Dermis blood vessel endothelial cell (primary cell): ENCODE results near the gene TMEM198. TPM values are rescaled to one million over a fixed set of nuclear protein-coding genes. Genes with fewer than 3 reads are reported as not detected.
A peak's percentile ranks its signal among the peaks of the same experiment; 100 is the strongest.

Source experiments
- DNase-seq: peaks from one replicate; pipeline ENCODE4 v3.0.0; 2010
- total RNA-seq: library from RNA; depleted of rRNA; stranded (reverse); fragments of >200 nt; gene quantifications from 2 replicates; pipeline ENCODE4 v1.2.3, GENCODE V29; 2014

The TMEM198 gene
- total RNA-seq, 1 donor from 2014 or later, result under 0.01 TPM

- no peak for DNase-seq
Measured at GRCh38 chr2:219563271-219563928, 19.6 kb downstream of the TMEM198 start.

- DNase-seq, result no peak
Measured at GRCh38 chr2:219565130-219566080, 21.6 kb downstream of the TMEM198 start.

- no peak for DNase-seq
Measured at GRCh38 chr2:219566640-219567039, 22.8 kb downstream of the TMEM198 start.

DNA sequence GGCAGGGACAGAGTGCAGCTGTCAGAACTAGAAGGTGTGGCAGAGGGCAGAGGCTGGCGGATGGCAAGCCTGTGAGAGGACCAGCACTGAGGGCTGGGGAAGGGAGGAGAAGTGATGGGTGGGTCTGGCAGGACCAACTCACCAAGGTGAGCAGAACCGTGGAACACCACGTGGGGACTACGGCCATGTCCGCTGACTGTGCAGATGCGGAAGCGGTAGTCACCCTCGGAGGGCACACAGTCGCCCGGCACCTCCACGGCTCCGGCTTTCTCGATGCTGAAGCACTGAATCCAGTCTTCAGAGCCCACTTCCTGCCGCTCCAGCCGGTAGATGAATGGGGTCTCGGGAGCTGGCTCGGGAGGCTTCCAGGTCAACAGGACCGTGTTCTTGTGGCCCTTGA is 23.3 kb downstream of the TMEM198 start:
- DNase-seq, result no peak

GRCh38 chr2:219567791-219568361 is 24.0 kb downstream of the TMEM198 start:
- DNase-seq, result no peak

DNA sequence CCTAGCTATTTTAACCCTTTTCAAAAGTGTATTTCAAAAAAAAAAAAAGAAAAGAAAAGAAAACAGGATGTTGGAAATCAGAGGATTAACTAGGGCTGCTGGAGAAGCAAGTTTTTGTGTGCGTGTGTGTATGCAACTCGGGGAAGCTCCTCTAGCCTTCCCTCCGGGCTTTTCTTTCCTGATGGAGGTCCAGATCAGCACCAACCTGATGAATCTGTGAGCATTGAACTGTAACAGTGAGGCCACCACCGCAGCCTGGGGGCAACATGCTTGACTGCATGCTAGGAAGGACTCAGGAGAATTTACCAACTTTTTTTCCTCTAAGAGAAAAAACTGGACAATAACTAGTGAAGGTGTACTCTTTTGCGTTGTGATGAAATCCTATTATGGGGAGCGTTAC is 25.2 kb downstream of the TMEM198 start:
- no peak for DNase-seq

DNA sequence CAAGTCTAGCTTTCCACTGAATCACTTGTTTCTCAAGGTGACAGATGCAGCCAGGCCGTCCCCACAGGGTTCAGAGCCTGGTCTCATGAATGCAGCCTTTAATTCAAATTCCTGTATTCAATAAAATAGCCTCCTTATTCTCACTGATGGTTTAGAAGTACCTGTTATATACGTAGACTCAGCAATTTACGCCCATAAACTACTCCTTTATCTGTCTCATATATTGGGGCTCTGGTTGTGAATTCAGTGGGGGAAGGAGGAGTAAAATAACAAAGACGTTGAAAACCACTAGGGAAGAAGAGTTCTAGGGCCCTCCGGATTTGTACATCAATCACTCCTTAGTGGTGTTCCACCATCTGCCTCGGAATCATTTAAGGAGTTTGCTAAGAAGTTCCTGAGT is 25.8 kb downstream of the TMEM198 start:
- DNase-seq, result no peak

- DNase-seq, result peak; percentile 33
Measured at GRCh38 chr2:219570194-219570923, 26.5 kb downstream of the TMEM198 start.

DNA sequence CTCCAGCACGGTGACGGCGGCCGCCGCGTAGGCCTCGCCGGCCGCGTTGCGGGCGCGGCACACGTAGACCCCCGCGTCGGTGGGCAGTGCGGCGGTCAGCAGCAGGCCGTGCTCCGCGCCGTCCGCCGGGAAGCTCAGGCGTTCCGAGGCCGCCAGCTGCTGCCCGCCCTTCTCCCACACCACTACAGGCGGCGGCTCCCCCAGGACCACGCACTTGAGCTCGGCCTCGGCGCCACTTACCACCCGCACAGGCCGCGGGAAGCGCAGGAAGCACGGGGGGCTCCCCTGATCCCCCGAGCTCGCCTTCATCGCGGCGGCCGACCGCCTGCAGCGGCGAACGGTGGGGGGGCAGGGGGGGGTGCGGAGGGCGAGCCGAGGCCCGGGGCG is 27.1 kb downstream of the TMEM198 start:
- DNase-seq, result peak; percentile 32

DNA sequence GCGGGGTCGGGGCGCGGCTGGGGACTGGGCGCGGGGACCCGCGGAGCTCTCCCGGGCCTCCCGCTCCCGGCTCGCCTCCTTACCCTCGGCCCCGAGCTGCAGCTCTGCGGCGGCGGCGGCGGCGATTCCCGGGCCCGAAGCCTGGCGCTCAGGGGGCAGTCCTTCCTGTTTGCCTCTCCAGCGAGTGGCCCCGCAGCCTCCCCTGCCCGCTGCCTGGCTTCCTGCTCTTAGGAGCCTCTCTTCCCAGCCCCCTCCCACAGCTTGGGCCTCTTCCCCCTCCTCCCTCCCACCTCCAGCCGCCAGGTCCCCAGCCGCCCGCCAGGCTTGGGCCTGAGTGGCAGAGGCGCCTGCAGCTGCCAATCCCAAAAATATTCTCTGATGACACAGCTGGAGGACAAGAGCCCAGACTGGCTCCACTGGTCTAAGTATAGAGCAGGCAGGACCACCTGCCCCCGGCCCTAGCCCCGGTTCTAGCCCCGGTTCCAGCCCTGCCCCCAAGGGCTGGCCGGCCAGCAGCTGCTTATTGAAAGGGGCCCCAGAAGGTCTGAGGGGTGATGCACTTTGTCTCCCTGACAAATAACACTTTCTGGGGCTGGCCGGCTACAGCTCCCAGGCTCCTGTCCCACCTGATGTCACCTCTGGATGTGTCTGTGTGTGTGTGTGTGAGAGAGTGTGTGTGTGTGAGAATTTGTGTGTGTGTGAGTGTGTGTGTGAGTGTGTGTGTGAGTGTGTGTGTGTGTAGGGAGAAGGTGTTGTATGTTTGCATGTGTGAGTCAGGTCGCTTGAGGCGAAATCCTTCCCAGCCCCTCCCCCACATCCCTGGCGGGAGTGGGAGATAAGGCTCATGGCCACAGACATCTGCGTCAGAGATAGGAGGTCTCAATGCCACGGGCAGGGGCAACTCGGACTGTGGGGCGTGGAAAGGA is 27.7 kb downstream of the TMEM198 start, which contains the start of gene OBSL1:
Gene OBSL1 (minus strand): TSS at position 229 of the 926 bp plus-strand sequence. CDS start 307 bp downstream, outside the sequence.
- peak; percentile 47 for DNase-seq

DNA sequence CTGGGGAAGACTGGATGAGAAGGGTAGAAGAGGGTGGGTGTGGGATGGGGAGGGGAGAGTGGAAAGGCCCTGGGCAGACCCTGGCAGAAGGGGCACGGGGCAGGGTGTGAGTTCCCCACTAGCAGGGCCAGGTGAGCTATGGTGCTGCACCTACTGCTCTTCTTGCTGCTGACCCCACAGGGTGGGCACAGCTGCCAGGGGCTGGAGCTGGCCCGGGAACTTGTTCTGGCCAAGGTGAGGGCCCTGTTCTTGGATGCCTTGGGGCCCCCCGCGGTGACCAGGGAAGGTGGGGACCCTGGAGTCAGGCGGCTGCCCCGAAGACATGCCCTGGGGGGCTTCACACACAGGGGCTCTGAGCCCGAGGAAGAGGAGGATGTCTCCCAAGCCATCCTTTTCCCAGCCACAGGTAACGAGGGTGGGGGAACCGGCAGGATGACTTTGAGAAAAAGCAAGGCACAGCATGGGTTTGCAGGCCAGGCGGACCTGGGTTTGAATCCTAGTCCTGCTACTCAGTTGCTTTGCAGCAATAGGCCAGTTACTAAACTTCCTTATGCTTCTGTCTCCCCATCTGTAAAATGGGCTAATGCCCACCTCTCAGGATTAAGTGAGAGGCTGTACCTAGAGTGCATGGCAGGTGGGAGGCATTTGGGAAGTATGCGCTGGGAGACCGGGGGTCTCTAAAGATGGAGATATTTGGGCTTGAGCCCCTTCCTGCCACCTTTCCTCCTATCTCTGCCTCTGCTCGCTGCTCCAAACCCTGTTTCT is 28.6 kb downstream of the TMEM198 start, which contains the start of gene INHA:
Gene INHA (plus strand): TSS at position 74 of the 765 bp plus-strand sequence. CDS start 65 bp downstream, at position 139.
- no peak for DNase-seq

- no peak for DNase-seq
Measured at GRCh38 chr2:219573166-219573565, 29.3 kb downstream of the TMEM198 start.

DNA sequence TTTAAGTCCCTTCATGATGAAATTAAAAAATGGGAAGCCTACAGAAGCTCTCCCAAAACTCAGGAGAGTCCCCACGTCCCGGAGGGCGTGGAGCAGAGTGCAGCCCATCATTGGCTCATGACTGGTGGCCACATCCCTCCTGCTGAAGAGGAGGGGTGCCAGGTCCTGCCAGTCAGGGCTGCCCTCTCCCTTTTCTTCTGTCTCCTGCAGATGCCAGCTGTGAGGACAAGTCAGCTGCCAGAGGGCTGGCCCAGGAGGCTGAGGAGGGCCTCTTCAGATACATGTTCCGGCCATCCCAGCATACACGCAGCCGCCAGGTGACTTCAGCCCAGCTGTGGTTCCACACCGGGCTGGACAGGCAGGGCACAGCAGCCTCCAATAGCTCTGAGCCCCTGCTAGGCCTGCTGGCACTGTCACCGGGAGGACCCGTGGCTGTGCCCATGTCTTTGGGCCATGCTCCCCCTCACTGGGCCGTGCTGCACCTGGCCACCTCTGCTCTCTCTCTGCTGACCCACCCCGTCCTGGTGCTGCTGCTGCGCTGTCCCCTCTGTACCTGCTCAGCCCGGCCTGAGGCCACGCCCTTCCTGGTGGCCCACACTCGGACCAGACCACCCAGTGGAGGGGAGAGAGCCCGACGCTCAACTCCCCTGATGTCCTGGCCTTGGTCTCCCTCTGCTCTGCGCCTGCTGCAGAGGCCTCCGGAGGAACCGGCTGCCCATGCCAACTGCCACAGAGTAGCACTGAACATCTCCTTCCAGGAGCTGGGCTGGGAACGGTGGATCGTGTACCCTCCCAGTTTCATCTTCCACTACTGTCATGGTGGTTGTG is 30.9 kb downstream of the TMEM198 start:
- DNase-seq, result no peak

GRCh38 chr2:219575566-219576504 is 32.0 kb downstream of the TMEM198 start:
- DNase-seq, result no peak

GRCh38 chr2:219576505-219577388 is 32.9 kb downstream of the TMEM198 start:
- DNase-seq, result no peak

- no peak for DNase-seq
Measured at GRCh38 chr2:219578811-219579613, 35.2 kb downstream of the TMEM198 start.

DNA sequence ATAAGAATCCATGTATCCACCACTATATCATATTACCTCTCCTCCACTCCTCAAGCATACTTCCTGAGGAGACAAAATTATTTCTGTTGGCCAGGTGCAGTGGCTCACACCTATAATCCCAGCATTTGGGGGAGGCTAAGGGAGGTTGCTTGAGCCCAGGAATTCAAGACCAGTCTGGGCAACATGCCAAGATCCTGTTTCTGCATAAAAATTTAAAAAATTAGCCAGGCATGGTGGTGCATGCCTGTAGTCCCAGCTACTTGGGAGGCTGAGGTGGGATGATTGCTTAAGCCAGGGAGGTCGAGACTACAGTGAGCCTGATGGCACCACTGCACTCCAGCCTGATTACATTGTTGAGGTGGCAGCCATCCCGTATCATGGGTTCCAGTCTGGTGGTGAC is 37.5 kb downstream of the TMEM198 start:
- DNase-seq, result no peak
